GM19438 (cell line): ENCODE results near the gene SEMA4G.

Source experiments
- ATAC-seq: cut with Tn5 transposase; IDR thresholded peaks from one replicate; pipeline ENCODE4 v1.9.1; 2021; ENCODE audit warnings: low read depth; ENCODE audit not compliant: unreplicated experiment

SEMA4G gene

GRCh38 chr10:100986623-100986951 lies 17.3 kb downstream of the SEMA4G start:
- no peak for ATAC-seq

- ATAC-seq, result peak; percentile 94
These were observed 17.8 kb downstream of the SEMA4G start, which contains the start of the genes MRPL43 and TWNK for GRCh38 chr10:100986952-100987684. MRPL43 (minus strand) TSS chr10:100987497; CDS start chr10:100987443, 54 bp downstream. TWNK (plus strand) TSS chr10:100987543; CDS start chr10:100988211, 668 bp downstream.

GRCh38 chr10:100987685-100988049 lies 18.4 kb downstream of the SEMA4G start:
- peak; percentile 18 for ATAC-seq

- ATAC-seq, result no peak
These were observed 18.9 kb downstream of the SEMA4G start for GRCh38 chr10:100988166-100988565.

- no peak for ATAC-seq
These were observed 19.8 kb downstream of the SEMA4G start for GRCh38 chr10:100989088-100989487.

GRCh38 chr10:100993986-100994708 lies 24.8 kb downstream of the SEMA4G start:
- no peak for ATAC-seq

- no peak for ATAC-seq
These were observed 25.9 kb downstream of the SEMA4G start for GRCh38 chr10:100995181-100995580.

- no peak for ATAC-seq
These were observed 27.5 kb downstream of the SEMA4G start for GRCh38 chr10:100996678-100997359.

- peak; percentile 26 for ATAC-seq
These were observed 28.3 kb downstream of the SEMA4G start for GRCh38 chr10:100997360-100998182.

- ATAC-seq, result no peak
These were observed 29.1 kb downstream of the SEMA4G start for GRCh38 chr10:100998183-100998990.

GRCh38 chr10:100998991-100999741 lies 29.9 kb downstream of the SEMA4G start:
- peak; percentile 47 for ATAC-seq

GRCh38 chr10:100999742-101000126 lies 30.4 kb downstream of the SEMA4G start, which contains the start of gene LZTS2:
LZTS2 (plus strand) TSS chr10:100999808; CDS start chr10:101002539, 2,731 bp downstream.
- no peak for ATAC-seq

GRCh38 chr10:101000127-101000914 lies 31.0 kb downstream of the SEMA4G start:
- ATAC-seq, result no peak

GRCh38 chr10:101000915-101001658 lies 31.8 kb downstream of the SEMA4G start:
- no peak for ATAC-seq

- no peak for ATAC-seq
These were observed 32.3 kb downstream of the SEMA4G start for GRCh38 chr10:101001659-101002035.

- ATAC-seq, result no peak
These were observed 33.2 kb downstream of the SEMA4G start for GRCh38 chr10:101002456-101002855.

- no peak for ATAC-seq
These were observed 34.4 kb downstream of the SEMA4G start for GRCh38 chr10:101003639-101004206.
